Activated CD4-positive, alpha-beta memory T cell treated with anti-CD3 and anti-CD28 coated beads for 36 hours (primary cell): ENCODE results near the gene SHISAL1. TPM values are rescaled to one million over a fixed set of nuclear protein-coding genes. Genes with fewer than 3 reads are reported as not detected.

Experiments used
- CTCF ChIA-PET: fragments of 350-600 bp; sonication (Branson Sonifier 250); formaldehyde crosslinking; loops from one replicate; lab custom pipeline; 2021; ENCODE audit warnings: antibody characterized with exemption, inconsistent platforms; lab: Charles Lee
- POLR2A ChIA-PET: fragments of 350-600 bp; sonication (Branson Sonifier 250); formaldehyde crosslinking; loops from one replicate; lab custom pipeline; 2021; ENCODE audit warnings: antibody characterized with exemption; lab: Charles Lee
- DNase-seq: peaks from one replicate; pipeline ENCODE4 v3.0.0-alpha.2; 2020
- H3K27ac Mint-ChIP-seq: one replicate; pipeline ENCODE4 v1.8.0; 2021; ENCODE audit warnings: mixed read lengths
- H3K27me3 Mint-ChIP-seq: one replicate; pipeline ENCODE4 v1.8.0; 2021; ENCODE audit warnings: mixed read lengths
- H3K36me3 Mint-ChIP-seq: one replicate; pipeline ENCODE4 v1.8.0; 2021; ENCODE audit warnings: mixed read lengths
- H3K4me1 Mint-ChIP-seq: one replicate; pipeline ENCODE4 v1.8.0; 2021; ENCODE audit warnings: low read depth, mixed read lengths
- H3K4me3 Mint-ChIP-seq: one replicate; pipeline ENCODE4 v1.8.0; 2021; ENCODE audit warnings: mild to moderate bottlenecking, mixed read lengths
- H3K9me3 Mint-ChIP-seq: one replicate; pipeline ENCODE4 v1.8.0; 2021; ENCODE audit warnings: mixed read lengths
- intact Hi-C: fragments of 100-400 bp; cut with micrococcal nuclease; formaldehyde crosslinking; loops from one replicate; pipeline ENCODE4 v1.15.1; 2023
- total RNA-seq, 2 experiments: library from RNA; stranded (reverse); gene quantifications; one replicate each; pipeline ENCODE4 v1.2.3, GENCODE V29; 2021

SHISAL1 gene
- total RNA-seq, 2 experiments from 2014 or later = not detected

- Mint-ChIP-seq H3K4me1 (no peaks in the 10 kb centered on the region), H3K36me3 (no peaks in the 10 kb centered on the region), H3K27ac (no peak overlapping the region), H3K4me3 (no peak overlapping the region), H3K27me3 (peaks cover 6% of the 10 kb centered on the region), H3K9me3 (no peaks in the 10 kb centered on the region)
- ChIA-PET POLR2A (no interaction called here), CTCF (no interaction called here)
- intact Hi-C loops = no loop called here
- DNase-seq = no peak
Measured at GRCh38 chr22:44291674-44292360, 20.9 kb downstream of the SHISAL1 start.

GRCh38 chr22:44291265-44291664 lies 21.5 kb downstream of the SHISAL1 start:
- no peak for DNase-seq
- POLR2A ChIA-PET = no interaction called here
- no peaks in the 10 kb centered on the region for H3K4me1 Mint-ChIP-seq
- H3K9me3 Mint-ChIP-seq = no peaks in the 10 kb centered on the region
- no peak overlapping the region for H3K4me3 Mint-ChIP-seq
- intact Hi-C loops = no loop called here
- H3K27ac Mint-ChIP-seq = no peak overlapping the region
- no peaks in the 10 kb centered on the region for H3K36me3 Mint-ChIP-seq
- peaks cover 6% of the 10 kb centered on the region for H3K27me3 Mint-ChIP-seq
- CTCF ChIA-PET = no interaction called here

- no peak for DNase-seq
- H3K9me3 Mint-ChIP-seq = no peaks in the 10 kb centered on the region
- no peak overlapping the region for H3K4me3 Mint-ChIP-seq
- peaks cover 10% of the 10 kb centered on the region for H3K27me3 Mint-ChIP-seq
- no peaks in the 10 kb centered on the region for H3K36me3 Mint-ChIP-seq
- POLR2A ChIA-PET = no interaction called here
- no peaks in the 10 kb centered on the region for H3K4me1 Mint-ChIP-seq
- CTCF ChIA-PET = no interaction called here
- H3K27ac Mint-ChIP-seq = no peak overlapping the region
- intact Hi-C loops = no loop called here
Measured at GRCh38 chr22:44289414-44290171, 23.2 kb downstream of the SHISAL1 start.

- no peak overlapping the region for H3K4me3 Mint-ChIP-seq
- H3K9me3 Mint-ChIP-seq = no peaks in the 10 kb centered on the region
- no peaks in the 10 kb centered on the region for H3K36me3 Mint-ChIP-seq
- POLR2A ChIA-PET = no interaction called here
- intact Hi-C loops = no loop called here
- H3K27me3 Mint-ChIP-seq = peaks cover 12% of the 10 kb centered on the region
- DNase-seq = no peak
- no peak overlapping the region for H3K27ac Mint-ChIP-seq
- CTCF ChIA-PET = no interaction called here
- H3K4me1 Mint-ChIP-seq = no peaks in the 10 kb centered on the region
Measured at GRCh38 chr22:44288913-44289312, 23.8 kb downstream of the SHISAL1 start.

GRCh38 chr22:44287741-44288140 lies 25.0 kb downstream of the SHISAL1 start:
- peaks cover 12% of the 10 kb centered on the region for H3K27me3 Mint-ChIP-seq
- DNase-seq = no peak
- no peak overlapping the region for H3K27ac Mint-ChIP-seq
- no peaks in the 10 kb centered on the region for H3K36me3 Mint-ChIP-seq
- POLR2A ChIA-PET = no interaction called here
- CTCF ChIA-PET = no interaction called here
- no peaks in the 10 kb centered on the region for H3K9me3 Mint-ChIP-seq
- no peak overlapping the region for H3K4me3 Mint-ChIP-seq
- intact Hi-C loops = no loop called here
- H3K4me1 Mint-ChIP-seq = no peaks in the 10 kb centered on the region

DNA sequence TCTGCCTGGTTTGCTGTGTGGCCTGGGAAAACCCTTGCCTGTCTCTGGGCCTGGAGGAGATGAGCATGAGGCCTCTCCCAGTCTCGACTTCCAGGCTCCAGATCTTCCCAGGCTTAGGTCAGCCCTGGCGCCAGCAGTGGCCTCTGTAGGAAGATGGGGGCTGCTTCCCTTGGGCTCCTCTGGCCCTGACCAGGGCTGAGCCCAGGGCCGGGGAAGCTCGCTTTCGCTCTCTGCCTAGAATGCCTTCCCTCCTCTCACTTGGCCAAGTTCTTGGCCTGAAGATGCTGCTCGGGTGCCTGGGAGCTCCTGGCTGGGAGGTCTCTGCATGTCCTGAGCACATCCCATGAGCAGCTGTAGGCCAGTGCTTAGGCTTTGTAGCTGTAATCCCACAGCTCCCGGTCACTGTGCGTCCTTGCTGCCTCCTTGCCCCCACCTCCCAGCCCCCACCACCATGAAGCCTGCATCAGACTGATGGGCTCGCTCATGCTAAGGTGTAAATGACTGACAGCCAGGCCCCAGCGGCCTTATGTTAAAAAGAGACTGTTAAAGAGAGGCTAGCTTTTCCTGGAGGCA lies 25.5 kb downstream of the SHISAL1 start:
- no peaks in the 10 kb centered on the region for H3K36me3 Mint-ChIP-seq
- POLR2A ChIA-PET = no interaction called here
- H3K9me3 Mint-ChIP-seq = no peaks in the 10 kb centered on the region
- DNase-seq = no peak
- intact Hi-C loops = no loop called here
- H3K27ac Mint-ChIP-seq = no peak overlapping the region
- CTCF ChIA-PET = no interaction called here
- peaks cover 14% of the 10 kb centered on the region for H3K27me3 Mint-ChIP-seq
- H3K4me3 Mint-ChIP-seq = no peak overlapping the region
- H3K4me1 Mint-ChIP-seq = no peaks in the 10 kb centered on the region

DNA sequence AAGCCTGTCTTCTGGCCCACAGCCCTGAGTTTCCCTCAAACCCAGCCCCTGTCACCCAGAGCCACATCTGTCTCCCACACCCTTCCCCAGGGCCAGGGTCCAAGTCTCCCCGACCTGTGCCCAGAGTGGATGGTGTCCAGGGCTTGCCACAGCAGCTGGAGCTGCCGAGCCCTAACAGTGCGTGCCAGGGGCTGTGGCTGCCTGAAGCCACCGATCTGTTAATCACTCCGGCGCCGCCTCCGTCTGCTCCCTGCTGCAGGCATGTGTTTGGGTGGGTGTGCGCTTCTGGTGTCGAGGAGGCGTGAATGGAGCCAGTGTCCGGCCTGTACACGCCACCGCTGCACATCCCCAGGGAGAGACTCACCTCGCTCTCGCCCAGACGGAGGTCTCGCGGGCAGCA lies 26.1 kb downstream of the SHISAL1 start:
- Mint-ChIP-seq H3K4me1 (no peaks in the 10 kb centered on the region), H3K27ac (no peak overlapping the region), H3K9me3 (no peaks in the 10 kb centered on the region), H3K4me3 (no peak overlapping the region), H3K27me3 (peaks cover 14% of the 10 kb centered on the region), H3K36me3 (no peaks in the 10 kb centered on the region)
- intact Hi-C loops = no loop called here
- ChIA-PET POLR2A (no interaction called here), CTCF (no interaction called here)
- no peak for DNase-seq

- H3K4me3 Mint-ChIP-seq = no peak overlapping the region
Measured at GRCh38 chr22:44284711-44285110, 28.0 kb downstream of the SHISAL1 start.

DNA sequence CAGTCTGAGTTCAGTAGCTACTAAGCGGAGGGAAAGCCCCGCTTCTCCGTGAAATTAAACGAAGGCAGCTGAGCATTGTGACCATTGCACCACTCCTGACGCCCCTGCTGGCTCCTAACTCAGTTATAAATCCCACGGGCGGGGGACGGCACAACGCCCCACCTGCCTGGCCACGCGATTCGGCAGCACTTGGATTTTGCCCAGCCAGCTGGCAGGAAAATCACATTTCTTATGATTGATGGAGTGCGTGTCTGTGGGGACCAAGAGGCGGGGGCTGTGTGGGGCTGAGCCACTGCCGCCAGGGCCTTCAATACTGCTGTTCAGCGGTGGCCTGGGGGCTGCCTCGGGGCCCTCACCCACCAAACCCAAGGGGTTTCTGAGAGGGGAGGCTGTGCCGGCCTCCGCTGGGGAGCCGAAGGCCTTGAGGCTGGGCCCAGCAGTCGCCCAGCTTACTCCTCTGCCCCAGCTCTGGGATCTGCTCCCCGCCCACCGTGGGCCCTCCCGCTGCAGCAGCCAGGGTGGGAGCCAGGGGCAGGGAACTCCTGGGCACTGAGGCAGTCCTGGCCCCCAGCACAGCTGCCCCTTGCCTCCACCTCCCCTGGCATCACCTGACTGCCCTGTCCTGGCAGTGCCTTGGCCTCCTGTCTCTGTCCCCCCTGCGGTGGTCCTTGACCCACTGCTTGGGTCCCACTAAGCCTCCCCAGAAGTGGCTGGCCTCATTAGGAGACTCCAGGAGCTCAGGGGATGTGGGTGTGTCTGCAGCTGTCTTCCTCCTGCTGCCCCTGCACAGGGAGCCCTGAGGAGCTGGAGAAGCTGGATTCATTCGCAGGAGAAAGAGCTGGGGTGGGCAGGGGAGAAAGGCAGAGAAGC lies 30.7 kb downstream of the SHISAL1 start:
- peaks cover 12% of the 10 kb centered on the region for H3K27me3 Mint-ChIP-seq
- no peaks in the 10 kb centered on the region for H3K36me3 Mint-ChIP-seq
- ChIA-PET POLR2A (no interaction called here), CTCF (no interaction called here)
- H3K4me1 Mint-ChIP-seq = no peaks in the 10 kb centered on the region
- no peak overlapping the region for H3K4me3 Mint-ChIP-seq
- no peak for DNase-seq
- H3K9me3 Mint-ChIP-seq = no peaks in the 10 kb centered on the region
- H3K27ac Mint-ChIP-seq = no peak overlapping the region
- intact Hi-C loops = no loop called here

More at GRCh38 chr22:44284711-44285110, 28.0 kb downstream of the SHISAL1 start:
- H3K27ac Mint-ChIP-seq = no peak overlapping the region
- no peaks in the 10 kb centered on the region for H3K9me3 Mint-ChIP-seq
- no peaks in the 10 kb centered on the region for H3K36me3 Mint-ChIP-seq
- intact Hi-C loops = no loop called here
- H3K4me1 Mint-ChIP-seq = no peaks in the 10 kb centered on the region
- ChIA-PET CTCF (interaction anchor here (0.7 kb wide), 1 partner anchor 505 kb away, joined by 3 read pairs; no protein-coding TSS in a partner anchor), POLR2A (no interaction called here)
- H3K27me3 Mint-ChIP-seq = peaks cover 12% of the 10 kb centered on the region
- no peak for DNase-seq

DNA sequence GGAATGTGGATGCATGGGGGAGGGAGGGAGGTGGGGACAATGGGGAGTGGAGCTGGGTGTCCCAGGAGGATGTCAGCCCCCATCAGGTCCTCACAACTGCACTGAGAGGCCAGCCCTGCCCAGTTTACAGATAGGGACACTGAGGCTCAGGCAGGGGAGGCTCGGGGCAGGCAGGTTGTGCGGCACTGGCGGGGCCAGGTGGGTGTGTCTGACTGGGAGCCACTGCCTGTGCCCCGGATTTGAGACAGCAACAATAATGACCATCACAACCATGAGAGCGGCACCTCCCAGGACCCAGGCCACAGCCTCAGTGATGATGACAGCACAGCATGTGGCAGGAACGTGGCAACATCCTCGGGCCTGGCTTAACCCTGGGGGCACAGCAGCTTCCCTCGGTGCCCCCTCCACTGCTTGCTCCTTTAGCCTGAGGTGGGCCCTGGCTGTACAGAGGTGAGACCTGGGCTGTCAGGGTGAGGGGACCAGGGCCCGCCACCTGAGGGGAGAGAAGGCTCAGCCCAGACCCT lies 32.0 kb downstream of the SHISAL1 start:
- no peaks in the 10 kb centered on the region for H3K36me3 Mint-ChIP-seq
- H3K4me3 Mint-ChIP-seq = no peak overlapping the region
- H3K4me1 Mint-ChIP-seq = no peaks in the 10 kb centered on the region
- ChIA-PET POLR2A (no interaction called here), CTCF (no interaction called here)
- DNase-seq = no peak
- H3K27me3 Mint-ChIP-seq = peaks cover 13% of the 10 kb centered on the region
- H3K27ac Mint-ChIP-seq = no peak overlapping the region
- intact Hi-C loops = no loop called here
- H3K9me3 Mint-ChIP-seq = no peaks in the 10 kb centered on the region

- Mint-ChIP-seq H3K27me3 (peaks cover 9% of the 10 kb centered on the region), H3K36me3 (no peaks in the 10 kb centered on the region), H3K27ac (no peak overlapping the region), H3K9me3 (no peaks in the 10 kb centered on the region), H3K4me1 (no peaks in the 10 kb centered on the region), H3K4me3 (no peak overlapping the region)
- ChIA-PET CTCF (interaction anchor here (0.6 kb wide), 1 partner anchor 19 kb away, joined by 3 read pairs; no protein-coding TSS in a partner anchor), POLR2A (no interaction called here)
- intact Hi-C loops = no loop called here
- DNase-seq = no peak
Measured at GRCh38 chr22:44279069-44279360, 33.7 kb downstream of the SHISAL1 start.
